Cardiac ventricle fibroblast (primary cell): Measurements from ENCODE around the gene ACP3. TPM values are rescaled to one million over a fixed set of nuclear protein-coding genes. Genes with fewer than 3 reads are reported as not detected.

Source experiments
- total RNA-seq: library from RNA; depleted of rRNA; stranded (reverse); fragments of >200 nt; gene quantifications from 2 replicates; pipeline ENCODE4 v1.2.3, GENCODE V29; 2015

Gene ACP3, protein sequence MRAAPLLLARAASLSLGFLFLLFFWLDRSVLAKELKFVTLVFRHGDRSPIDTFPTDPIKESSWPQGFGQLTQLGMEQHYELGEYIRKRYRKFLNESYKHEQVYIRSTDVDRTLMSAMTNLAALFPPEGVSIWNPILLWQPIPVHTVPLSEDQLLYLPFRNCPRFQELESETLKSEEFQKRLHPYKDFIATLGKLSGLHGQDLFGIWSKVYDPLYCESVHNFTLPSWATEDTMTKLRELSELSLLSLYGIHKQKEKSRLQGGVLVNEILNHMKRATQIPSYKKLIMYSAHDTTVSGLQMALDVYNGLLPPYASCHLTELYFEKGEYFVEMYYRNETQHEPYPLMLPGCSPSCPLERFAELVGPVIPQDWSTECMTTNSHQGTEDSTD
- total RNA-seq = 1.00 and 1.3 TPM in 2 replicates

DNA sequence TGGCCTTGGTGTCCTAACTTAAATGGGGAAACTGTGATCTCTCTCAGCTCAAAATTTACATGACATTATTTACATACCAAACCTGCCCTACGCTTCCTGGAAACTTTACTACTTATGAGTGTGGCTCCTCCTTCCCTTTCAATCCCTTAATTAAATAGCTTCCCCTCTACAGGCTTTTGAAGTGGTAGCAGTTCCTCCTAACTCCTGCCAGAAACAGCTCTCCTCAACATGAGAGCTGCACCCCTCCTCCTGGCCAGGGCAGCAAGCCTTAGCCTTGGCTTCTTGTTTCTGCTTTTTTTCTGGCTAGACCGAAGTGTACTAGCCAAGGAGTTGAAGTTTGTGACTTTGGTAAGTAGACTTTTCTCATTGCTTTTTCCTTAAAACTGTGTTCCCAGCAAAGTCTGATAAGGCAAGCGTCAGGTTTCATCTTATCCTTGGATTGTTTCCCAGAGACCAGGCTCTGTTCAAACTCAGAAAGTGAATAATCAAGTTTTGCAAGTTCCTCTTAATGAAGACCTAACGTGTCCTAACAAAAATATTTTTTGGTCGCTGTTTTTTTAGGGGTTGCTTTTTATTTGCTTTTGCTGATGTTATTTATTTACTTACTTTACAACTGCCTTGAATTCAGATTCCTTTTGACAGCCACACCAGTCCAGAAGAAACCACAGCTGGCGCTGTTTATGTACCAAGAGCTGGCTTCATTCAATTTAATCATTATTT lies at the start of gene ACP3:
TSS of gene ACP3 (plus strand) at position 179 of the 720 bp plus-strand sequence. CDS start at position 229, 50 bp downstream.

Other genes starting within 250 kb of the ACP3 start
- 29.6 and 33.3 TPM in 2 replicates for gene DNAJC13, start 100.1 kb downstream of the ACP3 start, total RNA-seq